ENCODE data around the gene CAMK1.
"Not testable (repeated sequence)": the region's sequence is repeated elsewhere in the genome, so short reads cannot be mapped to it uniquely, and the experiment has no call there.

Gene CAMK1

GRCh38 chr3:9792405-9793160 lies 22.8 kb upstream of the CAMK1 start, which contains the start of the genes ARPC4 and TADA3:
Gene ARPC4 (plus strand): TSS chr3:9793082. CDS start chr3:9793122, 40 bp downstream.
Gene TADA3 (minus strand): TSS chr3:9792473. CDS start chr3:9791466, 1,007 bp downstream.
- DNase-seq = peak; percentile 83

- no peak for DNase-seq
These were observed 22.1 kb upstream of the CAMK1 start for GRCh38 chr3:9791790-9792404.

DNA sequence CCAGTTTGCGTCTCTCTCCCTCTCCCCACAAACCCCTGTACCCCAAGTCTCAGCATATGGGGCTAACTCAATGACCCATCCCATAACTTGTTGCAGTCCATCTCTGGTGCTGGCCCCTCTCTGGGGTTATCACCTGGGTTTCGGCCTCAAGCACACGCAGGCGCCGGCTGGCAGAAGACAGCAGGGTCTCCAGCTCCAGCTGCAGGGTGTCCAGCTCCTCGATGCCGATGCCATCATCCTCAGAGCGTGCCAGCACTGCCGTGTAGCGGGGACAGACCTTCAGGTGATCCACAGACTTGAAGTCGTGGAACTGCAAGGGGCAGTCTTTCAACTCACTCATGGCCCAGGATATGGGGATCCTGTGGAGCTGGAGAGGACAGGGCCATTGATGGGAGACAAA lies 21.4 kb upstream of the CAMK1 start:
- DNase-seq = no peak

GRCh38 chr3:9787714-9788113 lies 18.0 kb upstream of the CAMK1 start:
- no peak for DNase-seq

- no peak for DNase-seq
These were observed 17.3 kb upstream of the CAMK1 start for GRCh38 chr3:9786825-9787669.

DNA sequence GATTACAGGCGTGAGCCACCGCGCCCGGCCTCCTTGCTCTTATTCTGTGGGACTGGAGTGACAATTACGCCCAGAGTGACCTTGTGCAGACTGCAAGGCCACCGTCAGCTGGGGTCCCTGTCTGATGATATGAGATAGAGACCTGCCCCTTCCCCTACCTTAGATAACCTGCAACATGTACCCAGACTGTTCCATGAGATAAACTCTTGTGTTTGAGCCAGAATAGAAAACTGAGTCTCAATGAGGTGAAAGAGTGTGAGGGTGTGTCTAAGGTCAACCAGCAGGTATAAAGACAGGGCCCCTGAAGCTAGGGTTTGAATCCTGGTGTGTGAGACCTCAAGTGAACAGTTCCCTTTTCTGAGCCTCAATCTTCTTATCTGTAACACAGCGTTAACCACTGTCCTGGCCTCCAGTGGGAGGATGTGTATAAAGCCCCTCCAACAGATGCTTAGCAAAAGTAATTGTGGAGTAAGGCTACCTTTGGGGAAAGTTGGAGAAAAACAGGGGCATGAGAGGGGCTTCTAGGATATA lies 16.5 kb upstream of the CAMK1 start:
- no peak for DNase-seq

- DNase-seq = no peak
These were observed 15.9 kb upstream of the CAMK1 start for GRCh38 chr3:9785602-9786001.

GRCh38 chr3:9784965-9785364 lies 15.2 kb upstream of the CAMK1 start:
- no peak for DNase-seq

DNA sequence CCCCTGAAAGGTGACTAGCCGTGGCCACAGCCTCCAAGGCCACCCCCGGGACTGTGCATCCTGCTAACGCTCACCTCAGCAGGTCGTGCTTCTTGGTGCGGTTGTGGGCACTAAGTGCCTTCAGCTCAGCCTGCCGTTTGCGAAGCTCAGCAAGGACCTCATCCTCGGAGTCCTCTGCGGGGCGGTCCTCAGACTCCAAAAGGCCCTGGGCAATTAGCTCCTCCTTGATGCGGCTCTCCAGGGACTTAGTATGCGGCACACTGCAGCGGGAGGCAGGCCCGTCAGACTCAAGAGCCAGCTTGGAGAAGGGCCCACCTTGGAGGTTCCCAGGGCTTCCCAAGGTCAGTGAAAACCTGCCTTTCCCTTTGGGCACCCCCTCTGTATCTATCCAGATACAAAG lies 14.2 kb upstream of the CAMK1 start:
- DNase-seq = no peak

GRCh38 chr3:9782770-9783169 lies 13.0 kb upstream of the CAMK1 start:
- no peak for DNase-seq

- DNase-seq = no peak
These were observed 12.3 kb upstream of the CAMK1 start for GRCh38 chr3:9781978-9782603.

- DNase-seq = no peak
These were observed 11.8 kb upstream of the CAMK1 start for GRCh38 chr3:9781551-9781950.

GRCh38 chr3:9780910-9781309 lies 11.2 kb upstream of the CAMK1 start:
- DNase-seq = no peak

DNA sequence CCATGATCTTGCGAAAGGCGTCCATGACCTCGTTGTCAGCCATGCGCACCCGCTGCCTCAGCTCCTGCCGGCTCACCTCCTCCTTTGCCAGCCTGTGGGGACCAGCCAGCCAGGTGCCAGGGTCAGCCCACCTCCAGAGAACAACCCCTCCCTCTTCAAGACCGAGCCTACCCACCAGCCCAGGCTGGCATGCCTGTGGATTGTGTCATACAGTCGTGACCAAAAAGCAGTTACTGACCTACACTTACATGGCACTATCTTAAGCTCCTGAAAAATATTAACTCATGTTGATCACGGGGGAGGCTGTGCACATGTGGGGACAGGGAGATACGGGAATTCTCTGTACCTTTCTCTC lies 10.7 kb upstream of the CAMK1 start:
- DNase-seq = no peak

DNA sequence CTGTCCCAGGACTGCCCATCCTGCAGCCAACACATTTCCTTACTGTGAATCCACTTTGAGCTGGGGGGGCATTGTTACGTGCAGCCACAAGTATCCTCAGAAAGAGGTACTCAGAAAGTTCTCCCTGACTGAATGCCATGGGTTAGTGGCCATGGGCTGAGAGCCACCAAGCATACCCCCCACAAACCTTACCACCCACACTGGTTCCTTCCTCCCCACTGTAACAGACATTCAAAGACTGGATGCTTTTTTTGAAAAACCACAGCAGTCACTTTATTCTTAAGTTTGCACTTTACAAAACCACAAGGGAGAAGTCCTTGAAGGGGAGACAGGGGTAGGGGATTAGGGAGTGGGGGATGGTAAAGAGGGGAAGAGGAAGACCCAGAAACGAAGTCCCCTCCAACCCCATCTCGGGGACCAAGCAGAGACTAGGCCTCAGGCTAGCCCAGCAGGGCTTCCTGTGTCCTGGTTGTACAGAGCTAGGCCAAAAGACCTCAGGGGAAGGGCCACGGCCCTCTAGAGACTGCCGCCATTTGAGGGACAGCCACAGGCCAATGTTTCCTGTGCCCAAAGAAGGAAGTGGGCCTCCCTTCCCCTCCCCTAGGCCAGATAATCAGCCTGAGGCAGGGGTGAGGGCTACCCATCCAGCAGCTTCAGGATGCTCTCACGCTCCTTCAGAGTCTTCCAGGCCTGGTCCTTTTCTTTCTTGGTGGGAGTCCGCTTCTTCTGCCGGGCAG lies 10.1 kb upstream of the CAMK1 start:
- DNase-seq = no peak

GRCh38 chr3:9779075-9779593 lies 9.4 kb upstream of the CAMK1 start:
- no peak for DNase-seq

- no peak for DNase-seq
These were observed 8.7 kb upstream of the CAMK1 start for GRCh38 chr3:9778143-9779074.

DNA sequence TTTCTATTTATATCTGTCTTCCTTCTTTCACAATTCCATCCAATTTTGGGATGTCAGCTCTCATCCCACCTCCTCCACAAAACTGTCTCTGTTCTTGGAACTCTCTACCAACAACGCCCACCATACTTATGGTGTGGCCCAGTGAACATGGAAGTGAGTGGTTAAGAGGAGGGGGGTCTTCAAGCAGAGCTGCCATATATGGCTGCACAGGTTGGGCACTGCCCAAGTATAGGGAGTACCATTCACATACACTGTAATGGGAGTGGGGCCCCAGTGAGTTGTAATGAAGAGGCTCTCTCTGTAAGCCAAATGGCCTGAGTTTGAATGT lies 7.9 kb upstream of the CAMK1 start:
- DNase-seq = no peak

DNA sequence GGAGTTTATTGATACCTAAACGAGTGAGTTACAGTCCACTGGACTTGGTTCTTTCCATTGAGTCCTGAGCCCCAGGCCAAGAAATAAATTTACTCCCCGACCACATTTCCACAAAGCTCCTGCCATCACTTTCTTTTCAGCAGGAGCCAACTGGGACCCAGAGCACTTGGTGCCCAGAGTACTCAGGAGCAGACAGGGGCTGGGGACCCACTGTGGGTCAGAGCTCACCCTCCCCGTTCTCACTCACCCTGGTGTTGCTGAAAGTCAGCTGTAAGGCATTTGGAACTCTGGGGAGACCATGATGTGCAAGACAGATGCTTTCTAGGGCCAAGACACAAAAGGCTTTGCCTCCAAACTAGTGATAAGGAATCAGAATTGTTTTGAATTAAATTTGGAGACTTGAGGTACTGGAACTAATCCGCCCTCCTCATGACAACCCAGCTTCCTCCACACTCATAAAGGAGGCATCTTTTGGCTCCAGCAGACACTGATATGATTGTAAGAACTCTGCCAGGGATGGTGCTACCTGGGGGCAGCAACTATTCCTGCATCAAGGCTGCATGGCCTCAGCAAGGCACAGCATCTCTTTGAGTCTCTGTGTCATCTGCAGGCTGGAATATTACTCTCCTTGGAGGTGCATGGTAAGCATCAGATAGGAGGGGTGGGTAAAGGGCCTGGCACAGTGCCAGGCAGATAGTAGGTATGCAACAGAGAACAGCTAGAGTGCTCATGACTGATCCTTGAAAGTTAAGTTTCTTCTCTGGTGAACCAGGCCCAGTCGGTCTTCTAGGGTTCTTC lies 7.3 kb upstream of the CAMK1 start:
- no peak for DNase-seq

- not testable (repeated sequence) for DNase-seq
These were observed 1.3 kb upstream of the CAMK1 start for GRCh38 chr3:9771007-9771406.

Data from T-helper 9 cell (primary cell).